WTC11 (cell line): ENCODE results near the gene RTL1. TPM values are rescaled to one million over a fixed set of nuclear protein-coding genes. Genes with fewer than 3 reads are reported as not detected.

Experiments
- ATAC-seq: fragments of 200-7000 bp; cut with Tn5 transposase; 2 replicates; pipeline ENCODE4 v1.10.0; 2021; ENCODE audit warnings: mild to moderate bottlenecking, moderate library complexity
- CTCF ChIA-PET: fragments of 300-600 bp; sonication (Branson Sonifier 250); formaldehyde crosslinking; loops from one replicate; lab custom pipeline; 2021; ENCODE audit warnings: antibody characterized with exemption; lab: Charles Lee
- POLR2A ChIA-PET: fragments of 350-600 bp; sonication (Branson Sonifier 250); formaldehyde crosslinking; loops from one replicate; lab custom pipeline; 2021; ENCODE audit warnings: antibody characterized with exemption; lab: Charles Lee
- DNase-seq: peaks from one replicate; pipeline ENCODE4 v3.0.0; 2021; ENCODE audit warnings: low spot score
- H3K27ac Mint-ChIP-seq: 2 replicates; pipeline ENCODE4 v1.8.0; 2021; ENCODE audit warnings: mixed read lengths
- H3K27me3 Mint-ChIP-seq: 2 replicates; pipeline ENCODE4 v1.8.0; 2021; ENCODE audit warnings: low read depth, mild to moderate bottlenecking, moderate library complexity, mixed read lengths
- H3K36me3 Mint-ChIP-seq: 2 replicates; pipeline ENCODE4 v1.8.0; 2021; ENCODE audit warnings: mixed read lengths
- H3K4me1 Mint-ChIP-seq: 2 replicates; pipeline ENCODE4 v1.8.0; 2022; ENCODE audit warnings: mixed read lengths
- H3K4me3 Mint-ChIP-seq: 2 replicates; pipeline ENCODE4 v1.8.0; 2021; ENCODE audit warnings: mild to moderate bottlenecking, moderate library complexity, mixed read lengths
- H3K9me3 Mint-ChIP-seq: 2 replicates; pipeline ENCODE4 v1.8.0; 2021; ENCODE audit warnings: mixed read lengths
- FOXJ3 ChIP-seq: sonication (generic); formaldehyde crosslinking; IDR thresholded peaks from 2 replicates; pipeline ENCODE4 v1.9.0; 2021; ENCODE audit warnings: missing genetic modification reagents, mild to moderate bottlenecking, borderline replicate concordance
- FOXP1 ChIP-seq: sonication (generic); formaldehyde crosslinking; IDR thresholded peaks from 2 replicates; pipeline ENCODE4 v1.8.0; 2022; ENCODE audit warnings: missing genetic modification reagents, mild to moderate bottlenecking, moderate library complexity, borderline replicate concordance
- JUN ChIP-seq: sonication (generic); formaldehyde crosslinking; IDR thresholded peaks from 2 replicates; pipeline ENCODE4 v1.8.0; 2023; ENCODE audit warnings: mild to moderate bottlenecking, missing genetic modification reagents
- KAT7 ChIP-seq: sonication (generic); formaldehyde crosslinking; IDR thresholded peaks from 2 replicates; pipeline ENCODE4 v1.8.1; 2023; ENCODE audit warnings: missing genetic modification reagents, mild to moderate bottlenecking, borderline replicate concordance
- NR1H2 ChIP-seq: sonication (generic); formaldehyde crosslinking; IDR thresholded peaks from 2 replicates; pipeline ENCODE4 v1.9.0; 2021; ENCODE audit warnings: mild to moderate bottlenecking, moderate library complexity, missing genetic modification reagents
- NR3C1 ChIP-seq: sonication (generic); formaldehyde crosslinking; conservative IDR thresholded peaks from 2 replicates; pipeline ENCODE4 v1.8.1; 2023; ENCODE audit warnings: low read depth, mild to moderate bottlenecking, missing genetic modification reagents
- SMAD3 ChIP-seq: sonication (generic); formaldehyde crosslinking; IDR thresholded peaks from 2 replicates; pipeline ENCODE4 v1.8.0; 2022; ENCODE audit warnings: missing genetic modification reagents, mild to moderate bottlenecking, borderline replicate concordance
- SMAD4 ChIP-seq: sonication (generic); formaldehyde crosslinking; IDR thresholded peaks from 2 replicates; pipeline ENCODE4 v1.8.0; 2022; ENCODE audit warnings: mild to moderate bottlenecking, missing genetic modification reagents
- SOX15 ChIP-seq: fragments of 250-450 bp; sonication (Bioruptor Pico); IDR thresholded peaks from 2 replicates; pipeline ENCODE4 v1.9.0; 2021; ENCODE audit warnings: mild to moderate bottlenecking
- SP1 ChIP-seq: sonication (generic); formaldehyde crosslinking; conservative IDR thresholded peaks from 2 replicates; pipeline ENCODE4 v1.8.1; 2022; ENCODE audit warnings: missing genetic modification reagents
- TCF7 ChIP-seq: sonication (generic); formaldehyde crosslinking; IDR thresholded peaks from 2 replicates; pipeline ENCODE4 v1.8.0; 2022; ENCODE audit warnings: mild to moderate bottlenecking, low read depth, missing genetic modification reagents, moderate library complexity
- ZBTB21 ChIP-seq: sonication (generic); formaldehyde crosslinking; IDR thresholded peaks from 2 replicates; pipeline ENCODE4 v1.8.1; 2023; ENCODE audit warnings: mild to moderate bottlenecking, missing genetic modification reagents, borderline replicate concordance
- ZNF396 ChIP-seq: fragments of 250-450 bp; sonication (Bioruptor Pico); IDR thresholded peaks from 2 replicates; pipeline ENCODE4 v1.8.0; 2021; ENCODE audit warnings: mild to moderate bottlenecking, moderate library complexity, borderline replicate concordance
- total RNA-seq: library from RNA; stranded (reverse); gene quantifications from 3 replicates; pipeline ENCODE4 v1.2.3, GENCODE V29; 2021
- TF ChIP-seq, protein P1 (sequence below): sonication (generic); formaldehyde crosslinking; IDR thresholded peaks from 2 replicates; pipeline ENCODE4 v1.8.0; 2022; ENCODE audit warnings: mild to moderate bottlenecking, missing genetic modification reagents
- TF ChIP-seq, protein P2 (sequence below): fragments of 250-450 bp; sonication (Bioruptor Pico); IDR thresholded peaks from 2 replicates; pipeline ENCODE4 v1.9.0; 2021; ENCODE audit warnings: mild to moderate bottlenecking
- TF ChIP-seq, protein P3 (sequence below): sonication (generic); formaldehyde crosslinking; IDR thresholded peaks from 2 replicates; pipeline ENCODE4 v1.8.0; 2022; ENCODE audit warnings: missing genetic modification reagents
- TF ChIP-seq, protein P4 (sequence below): sonication (generic); formaldehyde crosslinking; IDR thresholded peaks from 2 replicates; pipeline ENCODE4 v1.8.0; 2023; ENCODE audit warnings: mild to moderate bottlenecking, missing genetic modification reagents
- TF ChIP-seq, protein P5 (sequence below): fragments of 250-450 bp; sonication (Bioruptor Pico); IDR thresholded peaks from 2 replicates; pipeline ENCODE4 v1.9.0; 2021; ENCODE audit warnings: moderate library complexity, mild to moderate bottlenecking, inconsistent platforms, borderline replicate concordance
- TF ChIP-seq, protein P6 (sequence below): sonication (generic); formaldehyde crosslinking; IDR thresholded peaks from 2 replicates; pipeline ENCODE4 v1.8.0; 2022; ENCODE audit warnings: mild to moderate bottlenecking, missing genetic modification reagents

RTL1 gene
- total RNA-seq, 1 experiment from 2014 or later, result 0.07 TPM

DNA sequence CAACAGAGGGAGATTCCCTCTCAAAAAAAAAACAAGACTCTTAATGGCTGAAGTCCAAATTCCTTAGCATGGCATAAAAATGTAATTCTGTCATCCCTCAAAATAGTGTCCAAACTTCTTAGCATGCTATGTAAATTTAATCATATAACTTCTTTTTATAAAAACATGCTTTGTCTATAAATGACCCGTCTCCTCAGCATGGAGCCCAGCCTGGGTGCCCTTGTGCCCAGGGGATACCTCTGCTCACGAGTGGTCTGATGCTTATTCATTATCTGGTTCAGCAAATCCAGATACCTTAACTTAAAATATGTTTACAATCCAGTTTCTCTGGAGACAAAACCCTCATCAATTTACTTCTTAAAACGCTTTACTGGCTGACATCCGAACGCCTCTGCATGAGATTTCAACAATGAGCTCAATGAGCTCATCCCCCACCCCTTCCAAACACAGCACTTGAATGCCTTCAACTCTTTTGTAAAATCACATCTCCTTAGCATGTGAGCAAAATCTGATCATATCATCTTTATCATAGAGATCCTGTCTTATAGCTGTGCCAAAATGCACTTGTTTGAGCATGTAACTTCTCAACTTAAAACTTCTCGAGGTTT lies 15.7 kb downstream of the RTL1 start (continued):
- TF ChIP-seq, protein P1, sequence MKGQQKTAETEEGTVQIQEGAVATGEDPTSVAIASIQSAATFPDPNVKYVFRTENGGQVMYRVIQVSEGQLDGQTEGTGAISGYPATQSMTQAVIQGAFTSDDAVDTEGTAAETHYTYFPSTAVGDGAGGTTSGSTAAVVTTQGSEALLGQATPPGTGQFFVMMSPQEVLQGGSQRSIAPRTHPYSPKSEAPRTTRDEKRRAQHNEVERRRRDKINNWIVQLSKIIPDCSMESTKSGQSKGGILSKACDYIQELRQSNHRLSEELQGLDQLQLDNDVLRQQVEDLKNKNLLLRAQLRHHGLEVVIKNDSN, result no peak
- no peak for TF ChIP-seq SMAD3
- TF ChIP-seq, protein P2, sequence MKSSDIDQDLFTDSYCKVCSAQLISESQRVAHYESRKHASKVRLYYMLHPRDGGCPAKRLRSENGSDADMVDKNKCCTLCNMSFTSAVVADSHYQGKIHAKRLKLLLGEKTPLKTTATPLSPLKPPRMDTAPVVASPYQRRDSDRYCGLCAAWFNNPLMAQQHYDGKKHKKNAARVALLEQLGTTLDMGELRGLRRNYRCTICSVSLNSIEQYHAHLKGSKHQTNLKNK (CRISPR knock-in tag), result no peak
- TF ChIP-seq NR3C1 (CRISPR knock-in tag), result no peak
- no peak for TF ChIP-seq SOX15 (CRISPR knock-in tag)

DNA sequence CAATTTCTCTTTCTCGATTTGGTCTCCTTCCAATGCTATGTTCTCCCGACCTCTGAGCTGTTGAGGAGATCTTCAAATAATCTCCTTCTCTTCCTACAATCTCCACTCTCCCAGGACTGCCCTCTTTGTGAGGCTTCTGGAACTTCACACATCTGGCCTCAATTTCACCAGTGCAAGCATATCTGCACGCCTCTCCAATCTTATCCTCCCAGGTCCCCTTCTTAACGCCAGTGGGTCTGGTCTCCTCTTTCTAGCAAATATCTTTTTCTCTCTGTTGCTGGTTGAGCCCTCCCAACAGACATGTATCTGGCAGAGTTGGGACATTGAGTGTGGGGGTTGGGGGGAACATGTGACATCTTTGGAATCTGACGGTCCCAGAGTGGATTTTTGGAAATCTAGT lies 17.9 kb downstream of the RTL1 start:
- no peak overlapping the region for H3K4me3 Mint-ChIP-seq
- no peak overlapping the region for H3K27ac Mint-ChIP-seq
- CTCF ChIA-PET, result interaction anchor here (1.7 kb wide), 1 partner anchor 17 kb away, joined by 4 read pairs; no protein-coding TSS in a partner anchor
- no peaks in the 10 kb centered on the region for H3K27me3 Mint-ChIP-seq
- H3K36me3 Mint-ChIP-seq, result peaks cover 54% of the 10 kb centered on the region
- POLR2A ChIA-PET, result no interaction called here
- H3K9me3 Mint-ChIP-seq, result peaks cover 23% of the 10 kb centered on the region
- no peak for TF ChIP-seq TCF7 (CRISPR knock-in tag)
- TF ChIP-seq, protein P3, sequence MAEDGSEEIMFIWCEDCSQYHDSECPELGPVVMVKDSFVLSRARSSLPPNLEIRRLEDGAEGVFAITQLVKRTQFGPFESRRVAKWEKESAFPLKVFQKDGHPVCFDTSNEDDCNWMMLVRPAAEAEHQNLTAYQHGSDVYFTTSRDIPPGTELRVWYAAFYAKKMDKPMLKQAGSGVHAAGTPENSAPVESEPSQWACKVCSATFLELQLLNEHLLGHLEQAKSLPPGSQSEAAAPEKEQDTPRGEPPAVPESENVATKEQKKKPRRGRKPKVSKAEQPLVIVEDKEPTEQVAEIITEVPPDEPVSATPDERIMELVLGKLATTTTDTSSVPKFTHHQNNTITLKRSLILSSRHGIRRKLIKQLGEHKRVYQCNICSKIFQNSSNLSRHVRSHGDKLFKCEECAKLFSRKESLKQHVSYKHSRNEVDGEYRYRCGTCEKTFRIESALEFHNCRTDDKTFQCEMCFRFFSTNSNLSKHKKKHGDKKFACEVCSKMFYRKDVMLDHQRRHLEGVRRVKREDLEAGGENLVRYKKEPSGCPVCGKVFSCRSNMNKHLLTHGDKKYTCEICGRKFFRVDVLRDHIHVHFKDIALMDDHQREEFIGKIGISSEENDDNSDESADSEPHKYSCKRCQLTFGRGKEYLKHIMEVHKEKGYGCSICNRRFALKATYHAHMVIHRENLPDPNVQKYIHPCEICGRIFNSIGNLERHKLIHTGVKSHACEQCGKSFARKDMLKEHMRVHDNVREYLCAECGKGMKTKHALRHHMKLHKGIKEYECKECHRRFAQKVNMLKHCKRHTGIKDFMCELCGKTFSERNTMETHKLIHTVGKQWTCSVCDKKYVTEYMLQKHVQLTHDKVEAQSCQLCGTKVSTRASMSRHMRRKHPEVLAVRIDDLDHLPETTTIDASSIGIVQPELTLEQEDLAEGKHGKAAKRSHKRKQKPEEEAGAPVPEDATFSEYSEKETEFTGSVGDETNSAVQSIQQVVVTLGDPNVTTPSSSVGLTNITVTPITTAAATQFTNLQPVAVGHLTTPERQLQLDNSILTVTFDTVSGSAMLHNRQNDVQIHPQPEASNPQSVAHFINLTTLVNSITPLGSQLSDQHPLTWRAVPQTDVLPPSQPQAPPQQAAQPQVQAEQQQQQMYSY (CRISPR knock-in tag), result no peak
- TF ChIP-seq JUN (CRISPR knock-in tag), result no peak
- TF ChIP-seq ZNF396 (CRISPR knock-in tag), result no peak
- no peak for TF ChIP-seq ZBTB21 (CRISPR knock-in tag)
- no peak for TF ChIP-seq FOXP1
- no peak for TF ChIP-seq KAT7 (CRISPR knock-in tag)
- TF ChIP-seq, protein P4, sequence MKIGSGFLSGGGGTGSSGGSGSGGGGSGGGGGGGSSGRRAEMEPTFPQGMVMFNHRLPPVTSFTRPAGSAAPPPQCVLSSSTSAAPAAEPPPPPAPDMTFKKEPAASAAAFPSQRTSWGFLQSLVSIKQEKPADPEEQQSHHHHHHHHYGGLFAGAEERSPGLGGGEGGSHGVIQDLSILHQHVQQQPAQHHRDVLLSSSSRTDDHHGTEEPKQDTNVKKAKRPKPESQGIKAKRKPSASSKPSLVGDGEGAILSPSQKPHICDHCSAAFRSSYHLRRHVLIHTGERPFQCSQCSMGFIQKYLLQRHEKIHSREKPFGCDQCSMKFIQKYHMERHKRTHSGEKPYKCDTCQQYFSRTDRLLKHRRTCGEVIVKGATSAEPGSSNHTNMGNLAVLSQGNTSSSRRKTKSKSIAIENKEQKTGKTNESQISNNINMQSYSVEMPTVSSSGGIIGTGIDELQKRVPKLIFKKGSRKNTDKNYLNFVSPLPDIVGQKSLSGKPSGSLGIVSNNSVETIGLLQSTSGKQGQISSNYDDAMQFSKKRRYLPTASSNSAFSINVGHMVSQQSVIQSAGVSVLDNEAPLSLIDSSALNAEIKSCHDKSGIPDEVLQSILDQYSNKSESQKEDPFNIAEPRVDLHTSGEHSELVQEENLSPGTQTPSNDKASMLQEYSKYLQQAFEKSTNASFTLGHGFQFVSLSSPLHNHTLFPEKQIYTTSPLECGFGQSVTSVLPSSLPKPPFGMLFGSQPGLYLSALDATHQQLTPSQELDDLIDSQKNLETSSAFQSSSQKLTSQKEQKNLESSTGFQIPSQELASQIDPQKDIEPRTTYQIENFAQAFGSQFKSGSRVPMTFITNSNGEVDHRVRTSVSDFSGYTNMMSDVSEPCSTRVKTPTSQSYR, result no peak
- TF ChIP-seq, protein P5, sequence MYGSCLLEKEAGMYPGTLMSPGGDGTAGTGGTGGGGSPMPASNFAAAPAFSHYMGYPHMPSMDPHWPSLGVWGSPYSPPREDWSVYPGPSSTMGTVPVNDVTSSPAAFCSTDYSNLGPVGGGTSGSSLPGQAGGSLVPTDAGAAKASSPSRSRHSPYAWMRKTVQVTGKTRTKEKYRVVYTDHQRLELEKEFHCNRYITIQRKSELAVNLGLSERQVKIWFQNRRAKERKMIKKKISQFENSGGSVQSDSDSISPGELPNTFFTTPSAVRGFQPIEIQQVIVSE (CRISPR knock-in tag), result no peak
- no peak for TF ChIP-seq SMAD4
- TF ChIP-seq NR1H2 (CRISPR knock-in tag), result no peak
- no peak for TF ChIP-seq SP1
- no peak for TF ChIP-seq FOXJ3 (CRISPR knock-in tag)
- TF ChIP-seq, protein P6, sequence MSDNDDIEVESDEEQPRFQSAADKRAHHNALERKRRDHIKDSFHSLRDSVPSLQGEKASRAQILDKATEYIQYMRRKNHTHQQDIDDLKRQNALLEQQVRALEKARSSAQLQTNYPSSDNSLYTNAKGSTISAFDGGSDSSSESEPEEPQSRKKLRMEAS (CRISPR knock-in tag), result no peak
- TF ChIP-seq, all 79 proteins: peak for 0
- ATAC-seq, result no peak
- DNase-seq, result no peak
- H3K4me1 Mint-ChIP-seq, result peaks cover 15% of the 10 kb centered on the region
